HG03378 (cell line): Measurements from ENCODE around the gene MCRS1.
"Not testable (repeated sequence)": the region's sequence is repeated elsewhere in the genome, so short reads cannot be mapped to it uniquely, and the experiment has no call there.

Experiments used
- ATAC-seq: cut with Tn5 transposase; IDR thresholded peaks from one replicate; pipeline ENCODE4 v1.9.1; 2021; ENCODE audit warnings: mild to moderate bottlenecking, moderate library complexity; ENCODE audit not compliant: unreplicated experiment

Gene MCRS1

GRCh38 chr12:49567611-49568441 is at the start of gene MCRS1:
Gene MCRS1, minus strand, starts transcription at chr12:49568142. Its CDS starts 1,411 bp downstream, at chr12:49566731.
- peak; percentile 72 for ATAC-seq

GRCh38 chr12:49616533-49617219 is 48.7 kb upstream of the MCRS1 start:
- ATAC-seq: no peak

- ATAC-seq: no peak
Observed at GRCh38 chr12:49615725-49616124, 47.8 kb upstream of the MCRS1 start.

- no peak for ATAC-seq
Observed at GRCh38 chr12:49612210-49612609, 44.3 kb upstream of the MCRS1 start.

- ATAC-seq: not testable (repeated sequence)
Observed at GRCh38 chr12:49610785-49611184, 42.8 kb upstream of the MCRS1 start.

- no peak for ATAC-seq
Observed at GRCh38 chr12:49609875-49610154, 41.9 kb upstream of the MCRS1 start.

- no peak for ATAC-seq
Observed at GRCh38 chr12:49609059-49609874, 41.3 kb upstream of the MCRS1 start.

GRCh38 chr12:49605539-49605938 is 37.6 kb upstream of the MCRS1 start, which contains the start of gene FAM186B:
Gene FAM186B, minus strand, starts transcription at chr12:49605639. Its CDS starts 162 bp downstream, at chr12:49605477.
- ATAC-seq: not testable (repeated sequence)

GRCh38 chr12:49604856-49605255 is 36.9 kb upstream of the MCRS1 start:
- ATAC-seq: no peak

GRCh38 chr12:49603721-49604120 is 35.8 kb upstream of the MCRS1 start:
- no peak for ATAC-seq

- no peak for ATAC-seq
Observed at GRCh38 chr12:49599961-49600360, 32.0 kb upstream of the MCRS1 start.

GRCh38 chr12:49598527-49598926 is 30.6 kb upstream of the MCRS1 start:
- no peak for ATAC-seq

- ATAC-seq: no peak
Observed at GRCh38 chr12:49588721-49589516, 21.0 kb upstream of the MCRS1 start.

GRCh38 chr12:49588281-49588680 is 20.3 kb upstream of the MCRS1 start:
- ATAC-seq: no peak

- no peak for ATAC-seq
Observed at GRCh38 chr12:49587174-49587908, 19.4 kb upstream of the MCRS1 start.

GRCh38 chr12:49585477-49586459 is 17.8 kb upstream of the MCRS1 start:
- no peak for ATAC-seq

- ATAC-seq: no peak
Observed at GRCh38 chr12:49584591-49584990, 16.6 kb upstream of the MCRS1 start.

- no peak for ATAC-seq
Observed at GRCh38 chr12:49583366-49584094, 15.6 kb upstream of the MCRS1 start.
